ENCODE measurements around the gene RALGAPA2. TPM values are rescaled to one million over a fixed set of nuclear protein-coding genes. Genes with fewer than 3 reads are reported as not detected.
A peak's percentile ranks its signal among the peaks of the same experiment; 100 is the strongest.

RALGAPA2 gene
- total and polyA plus RNA-seq, 3 donors from 2014 or later = 26.9 to 61.5 (median 59.2) TPM

- H3K27me3 ChIP-seq = no peaks in the 10 kb centered on the region
- TF ChIP-seq CTCF (IDR thresholded peaks at IDR 0.05) = no peak
- no peak for TF ChIP-seq POLR2A (IDR thresholded peaks at IDR 0.05)
- no peaks in the 10 kb centered on the region for H3K36me3 ChIP-seq (ENCODE audit: low read depth, missing control alignments)
- 90 to 91% methylated on average over 4 of the region's 4 CpGs for WGBS, 2 donors
- no peaks in the 10 kb centered on the region for H3K9me3 ChIP-seq
- H3K4me3 ChIP-seq = no peak overlapping the region
- DNase-seq = no peak
- H3K4me1 ChIP-seq = no peaks in the 10 kb centered on the region
- intact Hi-C loops (cut with DNase I; ENCODE audit: low total_unique reads) = no loop called here
- H3K27ac ChIP-seq = no peak overlapping the region
These were observed 42.8 kb upstream of the RALGAPA2 start for GRCh38 chr20:20755231-20755630.

- no peaks in the 10 kb centered on the region for H3K27me3 ChIP-seq
- no peak for DNase-seq
- WGBS, 2 donors = 89 to 90% methylated on average over 3 of the region's 3 CpGs
These were observed 42.3 kb upstream of the RALGAPA2 start for GRCh38 chr20:20754714-20755113.

GRCh38 chr20:20752712-20753111, 40.3 kb upstream of the RALGAPA2 start:
- no peaks in the 10 kb centered on the region for H3K27me3 ChIP-seq
- intact Hi-C loops (cut with DNase I; ENCODE audit: low total_unique reads) = no loop called here
- DNase-seq = no peak
- no peaks in the 10 kb centered on the region for H3K4me1 ChIP-seq
- no peaks in the 10 kb centered on the region for H3K36me3 ChIP-seq (ENCODE audit: low read depth, missing control alignments)
- no peak overlapping the region for H3K4me3 ChIP-seq
- no peaks in the 10 kb centered on the region for H3K9me3 ChIP-seq
- 79 to 85% methylated on average over 5 of the region's 5 CpGs for WGBS, 2 donors
- no peak overlapping the region for H3K27ac ChIP-seq
- TF ChIP-seq CTCF (IDR thresholded peaks at IDR 0.05) = no peak
- TF ChIP-seq POLR2A (IDR thresholded peaks at IDR 0.05) = no peak

More at GRCh38 chr20:20754714-20755113, 42.3 kb upstream of the RALGAPA2 start:
- Histone ChIP-seq H3K4me3 (no peak overlapping the region), H3K4me1 (no peaks in the 10 kb centered on the region), H3K36me3 (ENCODE audit: low read depth, missing control alignments) (no peaks in the 10 kb centered on the region), H3K27ac (no peak overlapping the region), H3K9me3 (no peaks in the 10 kb centered on the region)
- intact Hi-C loops (cut with DNase I; ENCODE audit: low total_unique reads) = no loop called here
- no peak for TF ChIP-seq POLR2A (IDR thresholded peaks at IDR 0.05)
- no peak for TF ChIP-seq CTCF (IDR thresholded peaks at IDR 0.05)

- Histone ChIP-seq H3K27me3 (no peaks in the 10 kb centered on the region), H3K36me3 (ENCODE audit: low read depth, missing control alignments) (no peaks in the 10 kb centered on the region), H3K9me3 (no peaks in the 10 kb centered on the region), H3K27ac (no peak overlapping the region), H3K4me3 (no peak overlapping the region), H3K4me1 (peaks cover 16% of the 10 kb centered on the region)
- DNase-seq = no peak
- intact Hi-C loops (cut with DNase I; ENCODE audit: low total_unique reads) = no loop called here
- whole genome bisulfite sequencing, 2 donors = 65 to 69% methylated on average over 1 of the region's 1 CpG
- TF ChIP-seq CTCF (IDR thresholded peaks at IDR 0.05) (no peak), POLR2A (IDR thresholded peaks at IDR 0.05) (no peak)
These were observed 34.9 kb upstream of the RALGAPA2 start for GRCh38 chr20:20747298-20747697.

- intact Hi-C loops (cut with DNase I; ENCODE audit: low total_unique reads) = no loop called here
These were observed 31.8 kb upstream of the RALGAPA2 start for GRCh38 chr20:20744170-20744725.

More at GRCh38 chr20:20744170-20744725, 31.8 kb upstream of the RALGAPA2 start:
- no peak overlapping the region for H3K4me3 ChIP-seq
- no peaks in the 10 kb centered on the region for H3K27me3 ChIP-seq
- 27 to 32% methylated on average over 5 of the region's 5 CpGs for WGBS, 2 donors
- H3K4me1 ChIP-seq = peaks cover 21% of the 10 kb centered on the region
- H3K27ac ChIP-seq = peak overlapping the region; percentile 74 to 82
- TF ChIP-seq POLR2A (IDR thresholded peaks at IDR 0.05) = no peak
- no peak for TF ChIP-seq CTCF (IDR thresholded peaks at IDR 0.05)
- DNase-seq = no peak
- H3K9me3 ChIP-seq = no peaks in the 10 kb centered on the region
- no peaks in the 10 kb centered on the region for H3K36me3 ChIP-seq (ENCODE audit: low read depth, missing control alignments)

Measured in testis (tissue), 3 donors.